Measurements from ENCODE around the gene CD80.

DNA sequence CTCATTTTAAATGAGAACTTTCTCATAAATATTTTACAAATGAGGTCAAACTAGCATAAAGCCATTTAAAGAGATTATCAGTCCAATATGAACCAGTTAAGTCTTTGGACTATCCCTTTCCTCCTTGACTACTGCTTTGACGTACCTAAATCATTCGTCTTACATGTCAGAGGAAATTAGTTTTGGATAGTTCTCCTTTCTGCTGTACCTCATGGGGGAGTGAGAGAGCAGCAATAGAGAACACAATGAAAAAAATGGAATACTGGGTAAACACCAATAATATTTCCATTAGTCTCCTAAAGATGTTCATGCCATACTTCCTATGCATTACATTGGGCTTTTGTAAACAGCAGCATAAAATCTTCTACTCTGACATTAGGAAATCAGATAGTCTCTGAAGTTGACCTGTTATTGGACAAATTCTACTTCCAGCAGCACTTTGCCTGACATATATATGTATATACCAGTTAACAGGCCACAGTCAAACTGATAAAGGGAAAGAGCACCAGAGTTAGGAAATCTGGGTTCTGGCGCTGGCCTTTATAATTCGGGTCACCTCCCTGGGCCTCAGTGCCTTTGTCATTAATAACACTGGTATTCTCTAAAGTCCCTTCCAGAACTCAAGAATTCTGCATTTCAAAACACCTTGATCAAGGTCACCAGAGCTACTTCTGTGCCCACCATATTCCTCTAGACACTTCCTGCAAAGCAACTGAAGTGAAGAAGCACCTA, 34.3 kb downstream of the CD80 start:
- TF ChIP-seq POLR2A (IDR thresholded peaks at IDR 0.05), result no peak
- TF ChIP-seq, protein P1, sequence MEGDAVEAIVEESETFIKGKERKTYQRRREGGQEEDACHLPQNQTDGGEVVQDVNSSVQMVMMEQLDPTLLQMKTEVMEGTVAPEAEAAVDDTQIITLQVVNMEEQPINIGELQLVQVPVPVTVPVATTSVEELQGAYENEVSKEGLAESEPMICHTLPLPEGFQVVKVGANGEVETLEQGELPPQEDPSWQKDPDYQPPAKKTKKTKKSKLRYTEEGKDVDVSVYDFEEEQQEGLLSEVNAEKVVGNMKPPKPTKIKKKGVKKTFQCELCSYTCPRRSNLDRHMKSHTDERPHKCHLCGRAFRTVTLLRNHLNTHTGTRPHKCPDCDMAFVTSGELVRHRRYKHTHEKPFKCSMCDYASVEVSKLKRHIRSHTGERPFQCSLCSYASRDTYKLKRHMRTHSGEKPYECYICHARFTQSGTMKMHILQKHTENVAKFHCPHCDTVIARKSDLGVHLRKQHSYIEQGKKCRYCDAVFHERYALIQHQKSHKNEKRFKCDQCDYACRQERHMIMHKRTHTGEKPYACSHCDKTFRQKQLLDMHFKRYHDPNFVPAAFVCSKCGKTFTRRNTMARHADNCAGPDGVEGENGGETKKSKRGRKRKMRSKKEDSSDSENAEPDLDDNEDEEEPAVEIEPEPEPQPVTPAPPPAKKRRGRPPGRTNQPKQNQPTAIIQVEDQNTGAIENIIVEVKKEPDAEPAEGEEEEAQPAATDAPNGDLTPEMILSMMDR (IDR thresholded peaks at IDR 0.05), result no peak

Data from ovary (tissue), 3 donors.